CD14-positive monocyte (primary cell): ENCODE measurements around the gene RAB20. TPM values are rescaled to one million over a fixed set of nuclear protein-coding genes. Genes with fewer than 3 reads are reported as not detected.

Source experiments
- DNase-seq, 3 donors: peaks; one replicate each; pipeline ENCODE4 v3.0.0-alpha.2; 2011 to 2022
- H2AFZ ChIP-seq: 2 replicates; pipeline ENCODE4 v1.6.0; 2012; ENCODE audit warnings: mild to moderate bottlenecking, low read depth, low read length, inconsistent platforms; ENCODE audit not compliant: insufficient read depth, poor library complexity, severe bottlenecking
- H3K27ac ChIP-seq, 2 donors: 1 replicate in 1 of 2; 2 replicates in 1 of 2; pipeline ENCODE4 v1.5.1; 2012 to 2013; ENCODE audit warnings: low read length in 2 of 2, control low read depth in 1 of 2, inconsistent platforms in 1 of 2, low read depth in 1 of 2, mild to moderate bottlenecking in 1 of 2
- H3K27me3 ChIP-seq, 2 donors: one replicate each; pipeline versions ENCODE4 v1.6.0 to v1.6.1; 2011 to 2013; ENCODE audit warnings: low read length in 2 of 2; ENCODE audit not compliant: control insufficient read depth in 2 of 2, insufficient read depth in 2 of 2
- H3K36me3 ChIP-seq, 2 donors: replicated peaks in 1 of 2; 1 replicate in 1 of 2; 2 replicates in 1 of 2; pipeline versions ENCODE4 v1.5.1 to v1.6.1; 2012 to 2013; ENCODE audit warnings: low read length in 2 of 2, control low read depth in 1 of 2, inconsistent platforms in 1 of 2, mild to moderate bottlenecking in 1 of 2; ENCODE audit not compliant: insufficient read depth in 2 of 2, control insufficient read depth in 1 of 2
- H3K4me1 ChIP-seq, 2 donors: 1 replicate in 1 of 2; 2 replicates in 1 of 2; pipeline versions ENCODE4 v1.5.1 to v1.6.1; 2012 to 2013; ENCODE audit warnings: low read length in 2 of 2, control low read depth in 1 of 2, inconsistent platforms in 1 of 2, mild to moderate bottlenecking in 1 of 2, moderate library complexity in 1 of 2; ENCODE audit not compliant: insufficient read depth in 2 of 2, control insufficient read depth in 1 of 2
- H3K4me2 ChIP-seq: replicated peaks from 2 replicates; pipeline ENCODE3; 2012; ENCODE audit warnings: low read length, moderate library complexity, mild to moderate bottlenecking; ENCODE audit not compliant: poor library complexity, severe bottlenecking; ENCODE audit errors: extremely low read depth
- H3K4me3 ChIP-seq, 3 experiments: fragments of 200-600 bp in 1 of 3; sonication (generic) in 1 of 3; replicated peaks in 1 of 3; 1 replicate in 2 of 3; 2 replicates in 1 of 3; pipeline ENCODE4 v1.5.1; 2011 to 2013; ENCODE audit warnings: low read length in 3 of 3, mild to moderate bottlenecking in 3 of 3, control low read depth in 2 of 3, low read depth in 2 of 3, inconsistent platforms in 1 of 3, moderate library complexity in 1 of 3
- H3K79me2 ChIP-seq: 2 replicates; pipeline ENCODE4 v1.6.0; 2012; ENCODE audit warnings: mild to moderate bottlenecking, control low read depth, inconsistent platforms, low read length, moderate library complexity; ENCODE audit not compliant: insufficient read depth
- H3K9ac ChIP-seq: 2 replicates; pipeline ENCODE4 v1.6.0; 2017; ENCODE audit warnings: low read length, mild to moderate bottlenecking; ENCODE audit not compliant: insufficient read depth, poor library complexity, severe bottlenecking
- H3K9me3 ChIP-seq, 2 donors: replicated peaks in 1 of 2; 1 replicate in 1 of 2; 2 replicates in 1 of 2; pipeline versions ENCODE4 v1.5.1 to v1.6.1; 2012 to 2013; ENCODE audit warnings: low read length in 2 of 2, control low read depth in 1 of 2; ENCODE audit not compliant: control insufficient read depth in 1 of 2, insufficient read depth in 1 of 2
- H4K20me1 ChIP-seq: 2 replicates; pipeline ENCODE4 v1.6.0; 2012; ENCODE audit warnings: mild to moderate bottlenecking, low read length, control low read depth, moderate library complexity; ENCODE audit not compliant: insufficient read depth
- H3K27ac Mint-ChIP-seq, 7 donors: one replicate each; pipeline ENCODE4 v1.8.0; 2020; ENCODE audit warnings: mild to moderate bottlenecking in 7 of 7, mixed read lengths in 7 of 7, moderate library complexity in 6 of 7, inconsistent platforms in 2 of 7
- H3K27me3 Mint-ChIP-seq, 3 donors: one replicate each; pipeline ENCODE4 v1.8.0; 2021 to 2022; ENCODE audit warnings: low read depth in 3 of 3, mild to moderate bottlenecking in 3 of 3, mixed read lengths in 3 of 3, moderate library complexity in 3 of 3, inconsistent platforms in 1 of 3
- H3K36me3 Mint-ChIP-seq, 2 donors: one replicate each; pipeline ENCODE4 v1.8.0; 2020; ENCODE audit warnings: mixed read lengths in 2 of 2, inconsistent platforms in 1 of 2, mild to moderate bottlenecking in 1 of 2
- H3K4me1 Mint-ChIP-seq: one replicate; pipeline ENCODE4 v1.8.0; 2020; ENCODE audit warnings: mild to moderate bottlenecking, mixed read lengths
- H3K4me3 Mint-ChIP-seq, 2 donors: one replicate each; pipeline ENCODE4 v1.8.0; 2020; ENCODE audit warnings: mild to moderate bottlenecking in 2 of 2, mixed read lengths in 2 of 2, moderate library complexity in 1 of 2
- H3K9me3 Mint-ChIP-seq, 7 donors: one replicate each; pipeline ENCODE4 v1.8.0; 2020 to 2022; ENCODE audit warnings: mixed read lengths in 7 of 7, mild to moderate bottlenecking in 6 of 7, moderate library complexity in 6 of 7, inconsistent platforms in 2 of 7
- CTCF ChIP-seq: fragments of 200-600 bp; IDR thresholded peaks from one replicate; pipeline ENCODE4 v1.8.0; 2022; ENCODE audit warnings: antibody characterized with exemption, mild to moderate bottlenecking
- WGBS: methylation state at CpG from one replicate; pipeline ENCODE4 v1.1.5; 2013; ENCODE audit warnings: missing lambda C conversion rate; ENCODE audit not compliant: insufficient coverage; 5-methylcytosine and 5-hydroxymethylcytosine counted together
- intact Hi-C, 2 donors: fragments of 100-400 bp; cut with micrococcal nuclease; formaldehyde crosslinking; loops; one replicate each; pipeline versions ENCODE4 v1.15.0 to v1.15.1; 2023
- polyA plus RNA-seq, 3 donors: library from polyadenylated mRNA; depleted of rRNA in 1 of 3; unstranded in 2 of 3; stranded (reverse) in 1 of 3; fragments of 300-500 nt in 2 of 3; fragments of >200 nt in 1 of 3; fragmentation: Illumina TruSeq in 2 of 3; gene quantifications; 1 replicate in 2 of 3; 2 replicates in 1 of 3; pipeline ENCODE4 v1.2.3, GENCODE V29; 2012 to 2021

The RAB20 gene
- polyA plus RNA-seq, 3 donors, result 37.8 to 77.5 (median 43.1) TPM

GRCh38 chr13:110554227-110554836 lies 7.2 kb downstream of the RAB20 start:
- peaks cover 54% of the 10 kb centered on the region for H3K4me1 Mint-ChIP-seq
- Histone ChIP-seq H3K27me3 (no peaks in the 10 kb centered on the region), H4K20me1 (peaks cover 95% of the 10 kb centered on the region), H3K9me3 (no peaks in the 10 kb centered on the region), H3K36me3 (peaks cover 8 to 40% of the 10 kb centered on the region in 2 donors), H3K79me2 (peaks cover 95% of the 10 kb centered on the region), H3K4me1 (peaks cover 17 to 42% of the 10 kb centered on the region in 2 donors), H3K4me2 (no peak overlapping the region), H3K4me3 (no peak overlapping the region), H3K9ac (no peak overlapping the region), H2AFZ (no peak overlapping the region), H3K27ac (peak overlapping the region in 1 of 2 donors; percentile 14)
- H3K9me3 Mint-ChIP-seq, result peaks cover 0 to 2% (median 0%) of the 10 kb centered on the region in 7 donors
- DNase-seq, result no peak
- intact Hi-C loops, result no loop called here
- no peak overlapping the region for H3K4me3 Mint-ChIP-seq
- H3K27ac Mint-ChIP-seq, result peak overlapping the region in 1 of 7 donors; percentile 16
- WGBS, result 100% methylated on average over 2 of the region's 8 CpGs
- no peak for TF ChIP-seq CTCF
- H3K36me3 Mint-ChIP-seq, result peaks cover 54 to 65% of the 10 kb centered on the region in 2 donors
- H3K27me3 Mint-ChIP-seq, result peaks cover 2 to 4% (median 2%) of the 10 kb centered on the region in 3 donors

- Histone ChIP-seq H3K79me2 (peaks cover 95% of the 10 kb centered on the region), H3K4me2 (no peak overlapping the region), H4K20me1 (peaks cover 95% of the 10 kb centered on the region), H3K4me3 (no peak overlapping the region), H3K27me3 (no peaks in the 10 kb centered on the region), H3K36me3 (peaks cover 8 to 40% of the 10 kb centered on the region in 2 donors), H2AFZ (no peak overlapping the region), H3K27ac (no peak overlapping the region), H3K4me1 (peaks cover 13 to 33% of the 10 kb centered on the region in 2 donors), H3K9ac (no peak overlapping the region), H3K9me3 (no peaks in the 10 kb centered on the region)
- H3K4me3 Mint-ChIP-seq, result no peak overlapping the region
- intact Hi-C loops, result no loop called here
- peaks cover 55 to 62% of the 10 kb centered on the region in 2 donors for H3K36me3 Mint-ChIP-seq
- 100% methylated on average over 1 of the region's 4 CpGs for WGBS
- H3K4me1 Mint-ChIP-seq, result peaks cover 45% of the 10 kb centered on the region
- H3K9me3 Mint-ChIP-seq, result peaks cover 0 to 2% (median 0%) of the 10 kb centered on the region in 7 donors
- peak overlapping the region in 1 of 7 donors; percentile 63 for H3K27ac Mint-ChIP-seq
- H3K27me3 Mint-ChIP-seq, result peaks cover 2 to 3% (median 3%) of the 10 kb centered on the region in 3 donors
- TF ChIP-seq CTCF, result no peak
- DNase-seq, result no peak
Measured at GRCh38 chr13:110553417-110553816, 8.1 kb downstream of the RAB20 start.
